Activated CD8-positive, alpha-beta memory T cell treated with anti-CD3 and anti-CD28 coated beads, Interleukin-2, amount 10 ng/mL, durations not matched to agents 7 days and 5 days (primary cell): ENCODE data around the gene MRPS21. TPM values are rescaled to one million over a fixed set of nuclear protein-coding genes. Genes with fewer than 3 reads are reported as not detected.
"Not testable (repeated sequence)": the region's sequence is repeated elsewhere in the genome, so short reads cannot be mapped to it uniquely, and the experiment has no call there.

ENCODE experiments used
- ATAC-seq: fragments of 150-1000 bp; cut with Tn5 transposase; one replicate; pipeline ENCODE4 v1.10.0; 2021; ENCODE audit warnings: moderate library complexity
- CTCF ChIA-PET: fragments of 350-600 bp; sonication (Branson Sonifier 250); formaldehyde crosslinking; loops from one replicate; lab custom pipeline; 2021; ENCODE audit warnings: antibody characterized with exemption; lab: Charles Lee
- DNase-seq: peaks from one replicate; pipeline ENCODE4 v3.0.0-alpha.2; 2020
- H3K27ac Mint-ChIP-seq: one replicate; pipeline ENCODE4 v1.8.0; 2021; ENCODE audit warnings: mild to moderate bottlenecking, mixed read lengths
- H3K27me3 Mint-ChIP-seq: one replicate; pipeline ENCODE4 v1.8.0; 2021; ENCODE audit warnings: mixed read lengths
- H3K36me3 Mint-ChIP-seq: one replicate; pipeline ENCODE4 v1.8.0; 2021; ENCODE audit warnings: mild to moderate bottlenecking, mixed read lengths
- H3K4me1 Mint-ChIP-seq: one replicate; pipeline ENCODE4 v1.8.0; 2021; ENCODE audit warnings: mixed read lengths
- H3K4me3 Mint-ChIP-seq: one replicate; pipeline ENCODE4 v1.8.0; 2021; ENCODE audit warnings: mild to moderate bottlenecking, moderate library complexity, mixed read lengths
- H3K9me3 Mint-ChIP-seq: one replicate; pipeline ENCODE4 v1.8.0; 2022; ENCODE audit warnings: low read depth, mixed read lengths
- total RNA-seq, 2 experiments: library from RNA; stranded (reverse); gene quantifications; one replicate each; pipeline ENCODE4 v1.2.3, GENCODE V29; 2021

The MRPS21 gene
- total RNA-seq, 2 experiments from 2014 or later, result 70.9 to 82.8 TPM

DNA sequence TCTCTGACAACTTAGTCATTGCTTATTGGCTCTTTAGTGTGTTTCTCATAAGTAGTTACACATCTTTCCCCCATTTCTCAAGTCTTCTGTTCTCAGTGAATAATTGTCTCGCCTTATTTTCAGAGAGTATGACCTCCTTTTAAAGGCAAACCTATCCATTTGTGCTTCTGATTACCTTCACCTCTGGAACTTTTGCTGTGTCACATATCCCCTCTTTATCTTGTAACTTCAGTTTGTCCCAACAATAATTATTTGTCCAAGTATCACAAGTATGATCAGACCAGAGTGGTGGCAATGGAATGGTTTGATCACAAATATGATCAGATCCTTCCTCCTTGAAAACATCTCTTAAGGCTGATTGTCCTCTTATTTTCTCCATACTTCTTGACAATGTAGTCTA, 5.3 kb upstream of the MRPS21 start:
- no peaks in the 10 kb centered on the region for H3K27me3 Mint-ChIP-seq

DNA sequence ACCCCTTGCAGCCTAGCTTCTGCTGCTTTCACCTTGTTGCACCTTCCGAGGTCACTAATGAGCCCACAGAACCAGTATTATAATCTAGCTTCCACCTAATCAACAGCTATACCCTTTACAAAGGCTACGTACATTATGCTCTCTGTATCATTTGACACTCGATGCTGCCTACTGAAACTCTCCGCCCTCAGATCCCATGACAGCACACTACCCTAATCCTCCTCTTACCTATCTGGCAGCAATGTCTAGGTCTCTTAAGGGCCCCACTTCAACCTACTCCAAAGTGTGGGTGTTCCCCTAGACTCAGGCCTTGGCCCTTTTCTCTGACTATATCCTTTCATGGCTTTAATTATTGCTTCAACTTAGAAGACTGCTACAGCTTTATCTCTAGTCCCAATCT, 4.8 kb upstream of the MRPS21 start:
- DNase-seq (no peak), ATAC-seq (no peak)
- H3K27me3 Mint-ChIP-seq, result no peaks in the 10 kb centered on the region
- H3K9me3 Mint-ChIP-seq, result no peaks in the 10 kb centered on the region
- H3K27ac Mint-ChIP-seq, result no peak overlapping the region
- peaks cover 9% of the 10 kb centered on the region for H3K4me1 Mint-ChIP-seq
- H3K36me3 Mint-ChIP-seq, result no peaks in the 10 kb centered on the region
- CTCF ChIA-PET, result interaction anchor here (0.7 kb wide), 1 partner anchor 970 kb away, joined by 4 read pairs; no protein-coding TSS in a partner anchor
- no peak overlapping the region for H3K4me3 Mint-ChIP-seq

More for the DNA sequence above, 5.3 kb upstream of the MRPS21 start:
- DNase-seq (no peak), ATAC-seq (no peak)
- Mint-ChIP-seq H3K4me3 (no peak overlapping the region), H3K4me1 (peaks cover 7% of the 10 kb centered on the region), H3K27ac (no peak overlapping the region), H3K36me3 (no peaks in the 10 kb centered on the region), H3K9me3 (no peaks in the 10 kb centered on the region)
- CTCF ChIA-PET, result interaction anchor here (1.4 kb wide), 1 partner anchor 19 kb away, joined by 3 read pairs; the partner anchor contains the start of gene APH1A

DNA sequence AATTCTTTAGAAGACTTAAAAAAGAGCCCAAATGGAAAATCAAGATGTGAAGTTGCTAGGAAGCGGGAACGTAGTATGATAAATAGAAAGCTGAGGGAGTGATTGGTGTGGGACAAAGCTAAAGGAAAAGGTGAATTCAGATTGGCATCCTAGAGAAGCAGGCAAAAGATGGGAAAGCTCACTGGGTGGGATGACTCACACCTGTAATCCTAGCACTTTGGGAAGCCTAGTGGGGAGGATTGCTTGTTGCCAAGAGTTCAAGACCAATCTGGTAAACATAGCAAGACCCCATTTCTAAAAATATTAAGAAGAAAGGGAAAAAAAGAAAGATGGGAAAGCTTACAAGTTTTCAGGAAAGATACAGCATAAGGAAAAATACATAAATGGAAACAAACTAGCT, 1.8 kb downstream of the MRPS21 start:
- no peaks in the 10 kb centered on the region for H3K27me3 Mint-ChIP-seq
- CTCF ChIA-PET, result interaction anchor here (0.7 to 2.5 kb wide), 2 partner anchors 26 to 40 kb away, joined by 3 to 9 read pairs; partner anchors contain the start of gene APH1A
- H3K27ac Mint-ChIP-seq, result peak overlapping the region; percentile 9

DNA sequence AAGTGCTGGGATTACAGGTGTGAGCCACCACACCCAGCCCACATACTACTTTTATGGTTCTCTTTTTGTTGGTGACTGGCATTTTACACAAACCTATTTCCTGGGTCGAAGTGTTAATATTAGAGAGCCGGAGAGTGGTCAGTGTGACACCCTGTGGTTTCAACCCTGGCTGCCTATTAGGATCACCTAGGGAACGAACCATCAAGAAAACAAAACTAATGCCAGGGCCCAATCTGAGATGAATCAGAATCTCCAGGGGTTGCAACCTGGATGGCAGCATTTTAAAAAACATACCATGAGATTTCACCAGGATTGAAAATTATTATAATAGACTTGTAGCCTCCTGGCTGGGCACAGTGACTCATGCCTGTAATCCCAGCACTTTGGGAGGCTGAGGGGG, 6.1 kb downstream of the MRPS21 start:
- H3K4me1 Mint-ChIP-seq, result peaks cover 27% of the 10 kb centered on the region
- DNase-seq (no peak), ATAC-seq (no peak)
- CTCF ChIA-PET, result no interaction called here
- H3K36me3 Mint-ChIP-seq, result peaks cover 37% of the 10 kb centered on the region
- H3K27me3 Mint-ChIP-seq, result no peaks in the 10 kb centered on the region
- H3K9me3 Mint-ChIP-seq, result no peaks in the 10 kb centered on the region
- H3K27ac Mint-ChIP-seq, result no peak overlapping the region
- no peak overlapping the region for H3K4me3 Mint-ChIP-seq

More for the DNA sequence above, 1.8 kb downstream of the MRPS21 start:
- DNase-seq (no peak), ATAC-seq (no peak)
- peaks cover 41% of the 10 kb centered on the region for H3K4me1 Mint-ChIP-seq
- H3K9me3 Mint-ChIP-seq, result no peaks in the 10 kb centered on the region
- H3K4me3 Mint-ChIP-seq, result peak overlapping the region; percentile 21
- H3K36me3 Mint-ChIP-seq, result peaks cover 25% of the 10 kb centered on the region

DNA sequence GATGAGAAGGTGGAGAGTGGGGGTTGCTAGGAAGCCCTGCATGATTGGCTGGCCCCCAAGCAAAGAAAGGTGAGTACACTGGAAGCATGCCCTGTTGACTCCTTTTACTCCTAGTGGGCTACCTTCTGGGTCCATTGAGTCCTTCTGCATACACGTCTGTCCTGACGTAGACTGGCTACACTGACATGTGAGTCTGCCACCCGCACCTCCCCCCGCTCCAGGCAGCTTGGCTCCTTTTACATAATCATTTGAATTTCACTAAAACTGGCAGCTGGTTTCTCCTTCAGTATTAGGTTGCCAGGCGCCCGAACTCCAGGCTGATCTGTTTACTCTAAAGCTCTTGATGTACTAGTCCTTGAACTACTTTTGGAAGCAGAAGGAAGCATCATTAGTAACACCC, 8.7 kb downstream of the MRPS21 start:
- H3K27ac Mint-ChIP-seq, result no peak overlapping the region
- H3K4me3 Mint-ChIP-seq, result no peak overlapping the region
- peaks cover 27% of the 10 kb centered on the region for H3K36me3 Mint-ChIP-seq
- no peaks in the 10 kb centered on the region for H3K27me3 Mint-ChIP-seq
- H3K4me1 Mint-ChIP-seq, result peaks cover 6% of the 10 kb centered on the region
- DNase-seq (no peak), ATAC-seq (no peak)
- CTCF ChIA-PET, result no interaction called here
- no peaks in the 10 kb centered on the region for H3K9me3 Mint-ChIP-seq

DNA sequence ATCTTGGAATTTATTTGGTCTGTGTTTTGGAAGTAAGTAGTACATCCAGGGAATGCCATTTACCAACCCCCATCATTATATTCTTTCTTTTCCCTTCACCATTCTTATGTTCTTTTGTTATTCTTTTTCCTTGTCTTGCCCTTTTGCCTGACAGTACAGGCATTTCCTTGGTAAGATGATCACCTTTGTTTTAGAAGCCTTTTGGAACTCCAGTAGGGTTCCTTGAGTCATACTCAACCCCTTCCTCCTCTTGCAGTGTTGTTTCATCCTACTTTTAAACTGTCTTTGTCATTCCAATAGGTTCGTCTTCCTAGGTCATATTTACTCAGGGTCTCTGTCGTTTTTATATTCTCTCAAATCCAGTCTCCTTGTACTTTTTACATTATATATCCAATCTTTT, 9.2 kb downstream of the MRPS21 start:
- H3K4me3 Mint-ChIP-seq, result no peak overlapping the region
- H3K27ac Mint-ChIP-seq, result no peak overlapping the region
- CTCF ChIA-PET, result no interaction called here
- no peaks in the 10 kb centered on the region for H3K9me3 Mint-ChIP-seq
- H3K36me3 Mint-ChIP-seq, result peaks cover 25% of the 10 kb centered on the region
- DNase-seq (no peak), ATAC-seq (no peak)
- H3K4me1 Mint-ChIP-seq, result peaks cover 3% of the 10 kb centered on the region
- H3K27me3 Mint-ChIP-seq, result no peaks in the 10 kb centered on the region

DNA sequence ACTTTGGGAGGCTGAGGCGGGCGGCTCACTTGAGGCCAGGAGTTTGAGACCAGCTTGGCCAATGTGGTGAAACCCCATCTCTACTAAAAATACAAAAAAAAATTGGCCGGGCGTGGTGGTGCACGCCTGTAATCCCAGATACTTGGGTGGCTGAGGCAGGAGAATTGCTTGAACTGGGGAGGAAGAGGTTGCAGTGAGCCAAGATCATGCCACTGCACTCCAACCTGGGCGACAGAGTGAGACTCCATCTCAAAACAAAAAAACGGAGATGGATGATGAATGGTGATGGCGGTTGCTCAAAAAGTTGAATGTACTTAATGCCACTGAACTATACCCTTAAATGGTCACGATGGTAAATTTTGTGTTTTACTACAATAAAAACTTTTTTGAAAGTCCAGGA, 14.9 kb downstream of the MRPS21 start:
- H3K9me3 Mint-ChIP-seq, H3K27ac Mint-ChIP-seq, H3K27me3 Mint-ChIP-seq, H3K4me1 Mint-ChIP-seq, ATAC-seq, DNase-seq, CTCF ChIA-PET, H3K4me3 Mint-ChIP-seq: not testable (repeated sequence)
- H3K36me3 Mint-ChIP-seq, result peaks cover 16% of the 10 kb centered on the region

DNA sequence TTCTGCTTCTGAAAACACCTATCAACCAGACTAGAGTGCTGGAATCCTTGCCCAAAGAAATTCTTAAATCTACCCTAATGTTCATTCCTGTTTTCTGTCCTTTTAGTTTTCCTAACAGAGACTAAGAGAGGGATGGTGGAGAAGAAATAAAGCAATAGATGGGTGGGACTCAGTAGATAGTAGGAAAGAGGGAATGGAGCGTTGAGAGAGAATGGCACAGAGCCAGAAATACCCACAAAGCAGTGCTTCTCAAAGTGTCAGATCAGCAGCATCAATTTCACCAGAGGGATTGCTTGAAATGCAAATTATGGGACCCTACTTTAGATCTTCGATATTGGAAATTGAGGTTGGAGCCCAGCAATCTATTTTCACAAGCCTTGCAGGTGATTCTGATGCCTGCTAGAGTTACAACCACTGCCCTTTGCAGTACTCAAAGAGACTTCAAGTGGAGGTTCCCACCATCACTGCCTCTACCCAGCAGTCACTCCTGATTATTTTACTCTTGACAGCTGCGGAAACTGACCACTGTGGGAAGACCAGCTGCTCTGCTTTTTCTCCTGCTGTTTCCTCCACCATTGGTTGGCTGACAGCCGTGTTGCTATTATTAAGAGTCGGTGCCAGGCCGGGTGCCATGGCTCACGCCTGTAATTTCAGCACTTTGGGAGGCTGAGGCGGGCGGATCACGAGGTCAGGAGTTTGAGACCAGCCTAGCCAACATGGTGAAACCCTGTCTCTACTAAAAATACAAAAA, 16.3 kb downstream of the MRPS21 start:
- no peaks in the 10 kb centered on the region for H3K4me1 Mint-ChIP-seq
- no peaks in the 10 kb centered on the region for H3K9me3 Mint-ChIP-seq
- H3K36me3 Mint-ChIP-seq, result peaks cover 16% of the 10 kb centered on the region
- no peak for DNase-seq
- H3K27me3 Mint-ChIP-seq, result no peaks in the 10 kb centered on the region
- CTCF ChIA-PET, result no interaction called here
- no peak overlapping the region for H3K27ac Mint-ChIP-seq
- no peak for ATAC-seq
- H3K4me3 Mint-ChIP-seq, result no peak overlapping the region

DNA sequence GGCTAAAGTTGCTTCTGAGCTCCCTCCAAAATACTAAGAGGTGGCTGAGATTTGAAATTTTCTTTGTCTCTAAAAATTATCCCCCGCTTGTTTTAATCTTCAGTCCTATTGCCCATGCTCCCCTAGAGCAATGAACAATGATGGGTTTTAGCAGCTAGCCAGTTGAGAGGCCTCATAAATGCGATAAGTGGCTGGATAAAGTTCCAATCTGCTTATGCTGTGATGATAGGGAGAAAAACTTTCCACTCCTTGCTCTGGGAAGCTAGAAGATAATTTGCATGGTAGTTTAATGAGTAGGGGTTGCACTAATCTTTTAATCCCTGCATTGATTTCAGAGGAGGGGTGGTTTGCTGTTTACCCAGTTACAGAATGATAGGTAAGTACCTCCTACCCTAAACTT, 18.1 kb downstream of the MRPS21 start:
- Mint-ChIP-seq H3K9me3 (no peaks in the 10 kb centered on the region), H3K36me3 (peaks cover 13% of the 10 kb centered on the region), H3K27me3 (no peaks in the 10 kb centered on the region), H3K4me3 (no peak overlapping the region), H3K4me1 (no peaks in the 10 kb centered on the region), H3K27ac (no peak overlapping the region)
- DNase-seq, result no peak
- CTCF ChIA-PET, result no interaction called here
- no peak for ATAC-seq

DNA sequence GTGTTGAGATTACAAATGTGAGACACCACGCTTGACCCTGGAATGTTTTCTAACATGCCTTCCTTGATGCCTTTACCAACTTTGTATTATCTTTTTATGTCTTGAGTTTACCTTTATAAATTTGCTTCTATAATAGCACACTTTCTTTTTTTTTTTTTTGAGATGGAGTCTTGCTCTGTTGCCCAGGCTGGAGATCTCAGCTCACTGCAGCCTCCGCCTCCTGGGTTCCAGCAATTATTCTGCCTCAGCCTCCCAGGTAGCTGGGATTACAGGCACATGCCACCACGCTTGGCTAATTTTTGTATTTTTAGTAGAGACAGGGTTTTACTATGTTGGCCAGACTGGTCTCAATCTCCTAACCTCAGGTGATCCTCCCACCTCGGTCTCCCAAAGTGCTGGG, 21.0 kb downstream of the MRPS21 start:
- H3K4me1 Mint-ChIP-seq, H3K27me3 Mint-ChIP-seq, H3K9me3 Mint-ChIP-seq, ATAC-seq, H3K4me3 Mint-ChIP-seq, DNase-seq, H3K36me3 Mint-ChIP-seq, H3K27ac Mint-ChIP-seq: not testable (repeated sequence)
- CTCF ChIA-PET, result interaction anchor here (0.6 to 1.0 kb wide), 2 partner anchors 10 to 59 kb away, joined by 3 read pairs; no protein-coding TSS in a partner anchor

DNA sequence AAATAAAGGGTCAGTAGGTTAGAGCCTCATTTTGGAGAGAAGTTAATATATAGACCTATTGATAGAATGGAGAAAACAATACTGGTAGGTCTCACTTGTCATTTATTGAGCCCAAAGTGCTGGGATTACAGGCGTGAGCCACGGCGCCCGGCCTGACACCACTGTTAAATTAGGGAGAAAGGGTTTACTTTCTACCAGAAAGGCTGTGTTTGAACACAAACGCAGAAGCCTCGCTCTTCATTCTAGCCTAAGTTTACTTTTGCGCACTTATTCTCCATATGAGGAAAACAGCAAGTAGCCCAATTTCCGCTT, 27.0 kb downstream of the MRPS21 start:
- no peaks in the 10 kb centered on the region for H3K9me3 Mint-ChIP-seq
- peak overlapping the region; percentile 94 for H3K4me3 Mint-ChIP-seq
- no peaks in the 10 kb centered on the region for H3K27me3 Mint-ChIP-seq
- CTCF ChIA-PET, result interaction anchor here (1.0 to 1.2 kb wide), 2 partner anchors 43 to 65 kb away, joined by 3 read pairs; partner anchors contain the start of gene RPRD2
- peaks cover 19% of the 10 kb centered on the region for H3K36me3 Mint-ChIP-seq
- H3K27ac Mint-ChIP-seq, result peak overlapping the region; percentile 97
- DNase-seq (no peak), ATAC-seq (no peak)
- peaks cover 29% of the 10 kb centered on the region for H3K4me1 Mint-ChIP-seq

DNA sequence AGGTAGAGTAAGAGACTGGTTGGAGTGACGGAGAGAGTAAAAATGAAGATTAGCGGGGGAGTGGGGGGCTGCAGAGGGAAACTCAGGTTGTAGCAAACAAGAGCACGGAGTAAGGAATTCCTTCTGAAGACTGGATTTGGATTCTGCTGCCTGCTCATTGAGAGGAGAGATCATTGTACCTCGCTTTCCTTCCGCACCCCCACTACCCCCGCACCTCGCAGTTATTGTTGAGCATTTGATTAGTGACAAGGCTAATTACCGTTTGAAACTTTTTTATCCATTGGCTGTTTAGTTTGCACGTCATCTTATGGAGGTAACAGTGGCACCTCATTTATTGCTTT, 28.1 kb downstream of the MRPS21 start:
- H3K4me3 Mint-ChIP-seq, result peak overlapping the region; percentile 94
- no peaks in the 10 kb centered on the region for H3K9me3 Mint-ChIP-seq
- CTCF ChIA-PET, result interaction anchor here (0.6 to 1.2 kb wide), 4 partner anchors 20 to 66 kb away, joined by 3 to 4 read pairs (median 3); partner anchors contain the start of gene RPRD2
- DNase-seq (peak; percentile 41), ATAC-seq (peak; percentile 3)
- peaks cover 33% of the 10 kb centered on the region for H3K4me1 Mint-ChIP-seq
- H3K36me3 Mint-ChIP-seq, result peaks cover 29% of the 10 kb centered on the region
- H3K27me3 Mint-ChIP-seq, result no peaks in the 10 kb centered on the region
- H3K27ac Mint-ChIP-seq, result peak overlapping the region; percentile 97

DNA sequence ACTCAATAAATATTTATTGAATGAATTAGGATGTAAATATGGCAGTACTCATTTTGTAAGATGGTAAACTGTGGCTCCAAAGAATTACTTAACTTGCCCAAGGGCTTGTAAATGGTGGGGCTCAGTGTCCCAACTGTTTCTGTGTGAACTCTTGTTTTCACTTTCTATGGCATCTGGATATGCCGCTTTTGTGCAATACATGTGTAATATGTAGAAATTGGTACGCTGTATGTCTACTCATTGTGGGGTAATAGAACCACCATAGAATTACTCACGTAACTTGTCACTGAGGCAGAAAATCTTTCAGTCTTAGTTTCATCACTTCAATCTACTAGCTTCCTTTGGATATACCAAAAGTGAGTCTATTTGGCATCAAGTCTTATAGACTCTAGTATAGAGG, 28.6 kb downstream of the MRPS21 start:
- DNase-seq, result peak; percentile 54
- Mint-ChIP-seq H3K27me3 (no peaks in the 10 kb centered on the region), H3K36me3 (peaks cover 32% of the 10 kb centered on the region), H3K9me3 (no peaks in the 10 kb centered on the region), H3K4me1 (peaks cover 33% of the 10 kb centered on the region), H3K4me3 (peak overlapping the region; percentile 94), H3K27ac (peak overlapping the region; percentile 97)
- CTCF ChIA-PET, result interaction anchor here (0.6 to 1.1 kb wide), 5 partner anchors 16 to 66 kb away, joined by 3 to 6 read pairs (median 3); no protein-coding TSS in a partner anchor
- peak; percentile 29 for ATAC-seq

DNA sequence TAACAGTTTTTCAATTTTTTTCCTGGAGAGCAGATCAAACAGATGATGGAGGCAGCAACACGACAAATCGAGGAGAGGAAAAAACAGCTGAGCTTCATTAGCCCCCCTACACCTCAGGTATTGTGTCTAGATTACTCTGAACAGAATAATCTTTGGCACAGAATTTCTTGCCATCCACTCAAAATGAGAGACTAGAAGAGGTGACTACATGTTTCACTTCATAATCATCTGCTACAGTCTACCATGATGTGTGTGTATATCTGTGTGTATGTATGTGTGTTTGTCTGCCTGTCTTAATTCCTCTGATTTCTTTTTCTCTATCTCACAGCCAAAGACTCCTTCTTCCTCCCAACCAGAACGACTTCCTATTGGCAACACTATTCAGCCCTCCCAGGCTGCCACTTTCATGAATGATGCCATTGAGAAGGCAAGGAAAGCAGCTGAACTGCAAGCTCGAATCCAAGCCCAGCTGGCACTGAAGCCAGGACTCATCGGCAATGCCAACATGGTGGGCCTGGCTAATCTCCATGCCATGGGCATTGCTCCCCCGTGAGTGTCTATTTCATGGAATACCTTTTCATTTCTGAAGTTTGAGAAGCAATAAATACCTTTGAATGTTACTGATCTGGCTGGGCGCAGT, 39.1 kb downstream of the MRPS21 start:
- no peak for DNase-seq
- Mint-ChIP-seq H3K9me3 (no peaks in the 10 kb centered on the region), H3K27me3 (no peaks in the 10 kb centered on the region), H3K4me3 (no peak overlapping the region), H3K27ac (no peak overlapping the region), H3K4me1 (peaks cover 4% of the 10 kb centered on the region), H3K36me3 (peaks cover 53% of the 10 kb centered on the region)
- CTCF ChIA-PET, result no interaction called here
- no peak for ATAC-seq
